ENCODE measurements around the gene HBE1.

DNA sequence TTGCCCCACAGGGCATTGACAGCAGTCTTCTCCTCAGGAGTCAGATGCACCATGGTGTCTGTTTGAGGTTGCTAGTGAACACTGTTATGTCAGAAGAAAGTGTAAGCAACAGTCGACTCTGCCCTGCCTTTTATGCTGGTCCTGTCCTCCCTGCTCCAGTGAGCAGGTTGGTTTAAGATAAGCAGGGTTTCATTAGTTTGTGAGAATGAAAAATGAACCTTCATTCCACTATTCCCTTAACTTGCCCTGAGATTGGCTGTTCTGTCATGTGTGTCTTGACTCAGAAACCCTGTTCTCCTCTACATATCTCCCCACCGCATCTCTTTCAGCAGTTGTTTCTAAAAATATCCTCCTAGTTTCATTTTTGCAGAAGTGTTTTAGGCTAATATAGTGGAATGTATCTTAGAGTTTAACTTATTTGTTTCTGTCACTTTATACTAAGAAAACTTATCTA is 35.3 kb downstream of the HBE1 start, which contains the start of gene HBD:
- TF ChIP-seq, protein P1, sequence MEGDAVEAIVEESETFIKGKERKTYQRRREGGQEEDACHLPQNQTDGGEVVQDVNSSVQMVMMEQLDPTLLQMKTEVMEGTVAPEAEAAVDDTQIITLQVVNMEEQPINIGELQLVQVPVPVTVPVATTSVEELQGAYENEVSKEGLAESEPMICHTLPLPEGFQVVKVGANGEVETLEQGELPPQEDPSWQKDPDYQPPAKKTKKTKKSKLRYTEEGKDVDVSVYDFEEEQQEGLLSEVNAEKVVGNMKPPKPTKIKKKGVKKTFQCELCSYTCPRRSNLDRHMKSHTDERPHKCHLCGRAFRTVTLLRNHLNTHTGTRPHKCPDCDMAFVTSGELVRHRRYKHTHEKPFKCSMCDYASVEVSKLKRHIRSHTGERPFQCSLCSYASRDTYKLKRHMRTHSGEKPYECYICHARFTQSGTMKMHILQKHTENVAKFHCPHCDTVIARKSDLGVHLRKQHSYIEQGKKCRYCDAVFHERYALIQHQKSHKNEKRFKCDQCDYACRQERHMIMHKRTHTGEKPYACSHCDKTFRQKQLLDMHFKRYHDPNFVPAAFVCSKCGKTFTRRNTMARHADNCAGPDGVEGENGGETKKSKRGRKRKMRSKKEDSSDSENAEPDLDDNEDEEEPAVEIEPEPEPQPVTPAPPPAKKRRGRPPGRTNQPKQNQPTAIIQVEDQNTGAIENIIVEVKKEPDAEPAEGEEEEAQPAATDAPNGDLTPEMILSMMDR (IDR thresholded peaks at IDR 0.05), result no peak
- no peak for TF ChIP-seq EZH2phosphoT487 (IDR thresholded peaks at IDR 0.05)
- no peak for TF ChIP-seq EZH2 (IDR thresholded peaks at IDR 0.05)
